Type B pancreatic cell (in vitro differentiated cells): ENCODE measurements around the gene LHX3. TPM values are rescaled to one million over a fixed set of nuclear protein-coding genes. Genes with fewer than 3 reads are reported as not detected.

Experiments
- DNase-seq: peaks from one replicate; pipeline ENCODE4 v3.0.0; 2021; ENCODE audit warnings: mixed read lengths; ENCODE audit not compliant: unreplicated experiment; ENCODE audit errors: extremely low spot score
- H3K27ac Mint-ChIP-seq: 2 replicates; pipeline ENCODE4 v1.8.0; 2021; ENCODE audit warnings: mild to moderate bottlenecking, mixed read lengths
- H3K27me3 Mint-ChIP-seq: 2 replicates; pipeline ENCODE4 v1.8.0; 2021; ENCODE audit warnings: mixed read lengths
- H3K36me3 Mint-ChIP-seq: 2 replicates; pipeline ENCODE4 v1.8.0; 2021; ENCODE audit warnings: mixed read lengths
- H3K4me1 Mint-ChIP-seq: one replicate; pipeline ENCODE4 v1.8.0; 2021; ENCODE audit warnings: mixed read lengths; ENCODE audit not compliant: unreplicated experiment
- H3K4me3 Mint-ChIP-seq: 2 replicates; pipeline ENCODE4 v1.8.0; 2021; ENCODE audit warnings: mild to moderate bottlenecking, mixed read lengths
- H3K9me3 Mint-ChIP-seq: 2 replicates; pipeline ENCODE4 v1.8.0; 2021; ENCODE audit warnings: mixed read lengths
- CTCF ChIP-seq: fragments of 200-600 bp; sonication (generic); conservative IDR thresholded peaks from 2 replicates; pipeline ENCODE4 v1.5.0; 2021; ENCODE audit warnings: antibody characterized with exemption, mild to moderate bottlenecking
- total RNA-seq: library from RNA; stranded (reverse); gene quantifications from 2 replicates; pipeline ENCODE4 v1.2.1, GENCODE V29; 2021; ENCODE audit warnings: low replicate concordance

Gene LHX3
- total RNA-seq, 1 donor from 2014 or later, result 0.10 TPM

- Mint-ChIP-seq H3K27ac (no peak overlapping the region), H3K9me3 (no peaks in the 10 kb centered on the region), H3K4me1 (peaks cover 4% of the 10 kb centered on the region), H3K4me3 (no peak overlapping the region), H3K27me3 (peaks cover 3% of the 10 kb centered on the region), H3K36me3 (no peaks in the 10 kb centered on the region)
- no peak for DNase-seq
- no peak for TF ChIP-seq CTCF
Measured at GRCh38 chr9:136147038-136147889, 57.7 kb downstream of the LHX3 start.

Other genes starting within 250 kb of the LHX3 start
- 34.5 and 45.2 TPM in 2 replicates for gene UBAC1, start 243.8 kb downstream of the LHX3 start, total RNA-seq
- gene NACC2, start 109.8 kb downstream of the LHX3 start, total RNA-seq, result 9.3 and 15.1 TPM in 2 replicates
- gene TMEM250, start 86.3 kb downstream of the LHX3 start, total RNA-seq, result 37.9 and 53.7 TPM in 2 replicates
- 15.6 and 23.6 TPM in 2 replicates for gene QSOX2, start 40.7 kb upstream of the LHX3 start, total RNA-seq
- gene CCDC187, start 99.0 kb upstream of the LHX3 start, total RNA-seq, result 0.69 and 0.70 TPM in 2 replicates
- gene GPSM1, start 122.4 kb upstream of the LHX3 start, total RNA-seq, result 29.2 and 56.2 TPM in 2 replicates
- gene DNLZ, start 158.6 kb upstream of the LHX3 start, total RNA-seq, result 10.4 and 14.0 TPM in 2 replicates
- 2.0 and 2.6 TPM in 2 replicates for gene CARD9, start 168.5 kb upstream of the LHX3 start, total RNA-seq
- gene SNAPC4, start 195.0 kb upstream of the LHX3 start, total RNA-seq, result 14.4 and 15.7 TPM in 2 replicates
- gene ENTR1, start 205.5 kb upstream of the LHX3 start, total RNA-seq, result 49.4 and 77.9 TPM in 2 replicates
- gene PMPCA, start 205.5 kb upstream of the LHX3 start, total RNA-seq, result 68.1 and 72.1 TPM in 2 replicates
- 13.8 and 24.0 TPM in 2 replicates for gene INPP5E, start 234.7 kb upstream of the LHX3 start, total RNA-seq